ENCODE measurements around the gene ARHGAP28.

The ARHGAP28 gene

GRCh38 chr18:6857300-6857699 lies 127.8 kb downstream of the ARHGAP28 start:
- Histone ChIP-seq H3K27ac (ENCODE audit: low read length) (no peak overlapping the region), H3K9me3 (ENCODE audit: control insufficient read depth, low read depth, low read length) (no peaks in the 10 kb centered on the region), H3K36me3 (ENCODE audit: control insufficient read depth, low read depth, low read length) (no peaks in the 10 kb centered on the region), H3K4me1 (ENCODE audit: control insufficient read depth, low read depth, low read length) (peaks cover 16% of the 10 kb centered on the region), H3K27me3 (ENCODE audit: control insufficient read depth, insufficient read depth, low read length) (no peaks in the 10 kb centered on the region), H3K9ac (ENCODE audit: low read length) (no peak overlapping the region), H3K4me3 (ENCODE audit: low read length) (no peak overlapping the region)

- no peaks in the 10 kb centered on the region for H3K36me3 ChIP-seq (ENCODE audit: control insufficient read depth, low read depth, low read length)
- no peaks in the 10 kb centered on the region for H3K9me3 ChIP-seq (ENCODE audit: control insufficient read depth, low read depth, low read length)
- H3K27me3 ChIP-seq (ENCODE audit: control insufficient read depth, insufficient read depth, low read length) = no peaks in the 10 kb centered on the region
- no peak overlapping the region for H3K9ac ChIP-seq (ENCODE audit: low read length)
- peaks cover 16% of the 10 kb centered on the region for H3K4me1 ChIP-seq (ENCODE audit: control insufficient read depth, low read depth, low read length)
- H3K27ac ChIP-seq (ENCODE audit: low read length) = no peak overlapping the region
- no peak overlapping the region for H3K4me3 ChIP-seq (ENCODE audit: low read length)
These were observed 130.3 kb downstream of the ARHGAP28 start for GRCh38 chr18:6859676-6860422.

GRCh38 chr18:6860804-6861448 lies 131.4 kb downstream of the ARHGAP28 start:
- H3K4me3 ChIP-seq (ENCODE audit: low read length) = no peak overlapping the region
- no peaks in the 10 kb centered on the region for H3K9me3 ChIP-seq (ENCODE audit: control insufficient read depth, low read depth, low read length)
- H3K27ac ChIP-seq (ENCODE audit: low read length) = no peak overlapping the region
- H3K9ac ChIP-seq (ENCODE audit: low read length) = no peak overlapping the region
- H3K4me1 ChIP-seq (ENCODE audit: control insufficient read depth, low read depth, low read length) = peaks cover 16% of the 10 kb centered on the region
- no peaks in the 10 kb centered on the region for H3K27me3 ChIP-seq (ENCODE audit: control insufficient read depth, insufficient read depth, low read length)
- H3K36me3 ChIP-seq (ENCODE audit: control insufficient read depth, low read depth, low read length) = no peaks in the 10 kb centered on the region

GRCh38 chr18:6865251-6865650 lies 135.7 kb downstream of the ARHGAP28 start:
- Histone ChIP-seq H3K4me1 (ENCODE audit: control insufficient read depth, low read depth, low read length) (peaks cover 24% of the 10 kb centered on the region), H3K4me3 (ENCODE audit: low read length) (no peak overlapping the region), H3K27ac (ENCODE audit: low read length) (no peak overlapping the region), H3K9me3 (ENCODE audit: control insufficient read depth, low read depth, low read length) (no peaks in the 10 kb centered on the region), H3K27me3 (ENCODE audit: control insufficient read depth, insufficient read depth, low read length) (no peaks in the 10 kb centered on the region), H3K9ac (ENCODE audit: low read length) (no peak overlapping the region), H3K36me3 (ENCODE audit: control insufficient read depth, low read depth, low read length) (no peaks in the 10 kb centered on the region)

- H3K4me3 ChIP-seq (ENCODE audit: low read length) = no peak overlapping the region
- peaks cover 11% of the 10 kb centered on the region for H3K4me1 ChIP-seq (ENCODE audit: control insufficient read depth, low read depth, low read length)
- no peak overlapping the region for H3K27ac ChIP-seq (ENCODE audit: low read length)
These were observed 137.1 kb downstream of the ARHGAP28 start for GRCh38 chr18:6866552-6867085.

GRCh38 chr18:6868033-6868432 lies 138.5 kb downstream of the ARHGAP28 start:
- Histone ChIP-seq H3K4me3 (ENCODE audit: low read length) (no peak overlapping the region), H3K27ac (ENCODE audit: low read length) (no peak overlapping the region), H3K36me3 (ENCODE audit: control insufficient read depth, low read depth, low read length) (no peaks in the 10 kb centered on the region), H3K9ac (ENCODE audit: low read length) (no peak overlapping the region), H3K27me3 (ENCODE audit: control insufficient read depth, insufficient read depth, low read length) (no peaks in the 10 kb centered on the region), H3K9me3 (ENCODE audit: control insufficient read depth, low read depth, low read length) (no peaks in the 10 kb centered on the region), H3K4me1 (ENCODE audit: control insufficient read depth, low read depth, low read length) (peaks cover 11% of the 10 kb centered on the region)

More at GRCh38 chr18:6866552-6867085, 137.1 kb downstream of the ARHGAP28 start:
- Histone ChIP-seq H3K9me3 (ENCODE audit: control insufficient read depth, low read depth, low read length) (no peaks in the 10 kb centered on the region), H3K27me3 (ENCODE audit: control insufficient read depth, insufficient read depth, low read length) (no peaks in the 10 kb centered on the region), H3K9ac (ENCODE audit: low read length) (no peak overlapping the region), H3K36me3 (ENCODE audit: control insufficient read depth, low read depth, low read length) (no peaks in the 10 kb centered on the region)

GRCh38 chr18:6871566-6871965 lies 142.1 kb downstream of the ARHGAP28 start:
- Histone ChIP-seq H3K4me1 (ENCODE audit: control insufficient read depth, low read depth, low read length) (peaks cover 5% of the 10 kb centered on the region), H3K9me3 (ENCODE audit: control insufficient read depth, low read depth, low read length) (no peaks in the 10 kb centered on the region), H3K27ac (ENCODE audit: low read length) (no peak overlapping the region), H3K27me3 (ENCODE audit: control insufficient read depth, insufficient read depth, low read length) (no peaks in the 10 kb centered on the region), H3K9ac (ENCODE audit: low read length) (no peak overlapping the region), H3K4me3 (ENCODE audit: low read length) (no peak overlapping the region), H3K36me3 (ENCODE audit: control insufficient read depth, low read depth, low read length) (no peaks in the 10 kb centered on the region)

- Histone ChIP-seq H3K4me3 (ENCODE audit: low read length) (no peak overlapping the region), H3K9me3 (ENCODE audit: control insufficient read depth, low read depth, low read length) (no peaks in the 10 kb centered on the region), H3K36me3 (ENCODE audit: control insufficient read depth, low read depth, low read length) (no peaks in the 10 kb centered on the region), H3K27me3 (ENCODE audit: control insufficient read depth, insufficient read depth, low read length) (no peaks in the 10 kb centered on the region), H3K9ac (ENCODE audit: low read length) (no peak overlapping the region), H3K27ac (ENCODE audit: low read length) (no peak overlapping the region), H3K4me1 (ENCODE audit: control insufficient read depth, low read depth, low read length) (no peaks in the 10 kb centered on the region)
These were observed 143.7 kb downstream of the ARHGAP28 start for GRCh38 chr18:6873040-6873751.

GRCh38 chr18:6874315-6874714 lies 144.8 kb downstream of the ARHGAP28 start:
- H3K9me3 ChIP-seq (ENCODE audit: control insufficient read depth, low read depth, low read length) = no peaks in the 10 kb centered on the region
- H3K4me1 ChIP-seq (ENCODE audit: control insufficient read depth, low read depth, low read length) = peaks cover 7% of the 10 kb centered on the region
- H3K27ac ChIP-seq (ENCODE audit: low read length) = no peak overlapping the region
- no peaks in the 10 kb centered on the region for H3K36me3 ChIP-seq (ENCODE audit: control insufficient read depth, low read depth, low read length)
- H3K9ac ChIP-seq (ENCODE audit: low read length) = no peak overlapping the region
- H3K27me3 ChIP-seq (ENCODE audit: control insufficient read depth, insufficient read depth, low read length) = no peaks in the 10 kb centered on the region
- no peak overlapping the region for H3K4me3 ChIP-seq (ENCODE audit: low read length)

GRCh38 chr18:6875749-6876148 lies 146.2 kb downstream of the ARHGAP28 start:
- H3K9ac ChIP-seq (ENCODE audit: low read length) = no peak overlapping the region
- no peak overlapping the region for H3K4me3 ChIP-seq (ENCODE audit: low read length)

GRCh38 chr18:6876641-6877041 lies 147.1 kb downstream of the ARHGAP28 start:
- Histone ChIP-seq H3K27ac (ENCODE audit: low read length) (no peak overlapping the region), H3K9ac (ENCODE audit: low read length) (no peak overlapping the region), H3K27me3 (ENCODE audit: control insufficient read depth, insufficient read depth, low read length) (no peaks in the 10 kb centered on the region)

More at GRCh38 chr18:6875749-6876148, 146.2 kb downstream of the ARHGAP28 start:
- Histone ChIP-seq H3K9me3 (ENCODE audit: control insufficient read depth, low read depth, low read length) (no peaks in the 10 kb centered on the region), H3K27ac (ENCODE audit: low read length) (no peak overlapping the region), H3K4me1 (ENCODE audit: control insufficient read depth, low read depth, low read length) (peaks cover 21% of the 10 kb centered on the region), H3K36me3 (ENCODE audit: control insufficient read depth, low read depth, low read length) (no peaks in the 10 kb centered on the region), H3K27me3 (ENCODE audit: control insufficient read depth, insufficient read depth, low read length) (no peaks in the 10 kb centered on the region)

More at GRCh38 chr18:6876641-6877041, 147.1 kb downstream of the ARHGAP28 start:
- Histone ChIP-seq H3K36me3 (ENCODE audit: control insufficient read depth, low read depth, low read length) (no peaks in the 10 kb centered on the region), H3K4me3 (ENCODE audit: low read length) (no peak overlapping the region), H3K4me1 (ENCODE audit: control insufficient read depth, low read depth, low read length) (peaks cover 24% of the 10 kb centered on the region), H3K9me3 (ENCODE audit: control insufficient read depth, low read depth, low read length) (no peaks in the 10 kb centered on the region)

All from iPS-18a (cell line).